ENCODE results near the gene DYNLRB1.

GRCh38 chr20:34540596-34541263 lies 24.5 kb downstream of the DYNLRB1 start:
- no peak for TF ChIP-seq POLR2A (IDR thresholded peaks at IDR 0.05)
- TF ChIP-seq CTCF (IDR thresholded peaks at IDR 0.05): no peak
- TF ChIP-seq POLR2AphosphoS5 (IDR thresholded peaks at IDR 0.05): no peak
- TF ChIP-seq EP300 (IDR thresholded peaks at IDR 0.05): no peak
